HUDEP-2 (cell line): Measurements from ENCODE around the gene USP30.
A peak's percentile ranks its signal among the peaks of the same experiment; 100 is the strongest.

Source experiments
- DNase-seq, 76 experiments: peaks; one replicate each; lab custom pipeline; 2025; ENCODE audit not compliant: unreplicated experiment in 76 of 76; lab: John Stamatoyannopoulos, UW

Gene USP30

GRCh38 chr12:109124878-109125648 is 72.7 kb downstream of the USP30 start:
- DNase-seq, result no peak

GRCh38 chr12:109125791-109126190 is 73.4 kb downstream of the USP30 start:
- no peak for DNase-seq

GRCh38 chr12:109126784-109127183 is 74.4 kb downstream of the USP30 start:
- no peak for DNase-seq

- DNase-seq, result no peak
Observed at GRCh38 chr12:109127533-109128242, 75.3 kb downstream of the USP30 start.

GRCh38 chr12:109130297-109131153 is 78.1 kb downstream of the USP30 start:
- no peak for DNase-seq

GRCh38 chr12:109131154-109132050 is 79.0 kb downstream of the USP30 start:
- DNase-seq, result no peak

GRCh38 chr12:109134186-109134917 is 82.0 kb downstream of the USP30 start:
- peak in 4 of 76 experiments; percentile 9 to 22 (median 12) for DNase-seq

GRCh38 chr12:109137055-109137454 is 84.7 kb downstream of the USP30 start:
- no peak for DNase-seq
